NCI-H1436 (cell line): ENCODE measurements around the gene FLAD1.

Experiments
- DNase-seq: peaks from one replicate; lab custom pipeline; 2025; lab: John Stamatoyannopoulos, UW

Gene FLAD1

GRCh38 chr1:155017041-155017945 lies 34.1 kb downstream of the FLAD1 start:
- DNase-seq: peak; percentile 86

- DNase-seq: no peak
Observed at GRCh38 chr1:155017946-155018316, 34.8 kb downstream of the FLAD1 start.

- no peak for DNase-seq
Observed at GRCh38 chr1:155018617-155019348, 35.6 kb downstream of the FLAD1 start.

- DNase-seq: no peak
Observed at GRCh38 chr1:155019377-155020245, 36.5 kb downstream of the FLAD1 start.

GRCh38 chr1:155022136-155022926 lies 39.2 kb downstream of the FLAD1 start:
- DNase-seq: no peak

- no peak for DNase-seq
Observed at GRCh38 chr1:155022927-155023236, 39.7 kb downstream of the FLAD1 start.

GRCh38 chr1:155023627-155024026 lies 40.5 kb downstream of the FLAD1 start:
- DNase-seq: no peak

- no peak for DNase-seq
Observed at GRCh38 chr1:155024315-155024714, 41.2 kb downstream of the FLAD1 start.

GRCh38 chr1:155026154-155026553 lies 43.0 kb downstream of the FLAD1 start:
- no peak for DNase-seq

- no peak for DNase-seq
Observed at GRCh38 chr1:155026588-155026987, 43.4 kb downstream of the FLAD1 start.

- DNase-seq: no peak
Observed at GRCh38 chr1:155029513-155030242, 46.5 kb downstream of the FLAD1 start.

GRCh38 chr1:155030243-155030795 lies 47.2 kb downstream of the FLAD1 start:
- no peak for DNase-seq

- no peak for DNase-seq
Observed at GRCh38 chr1:155030899-155031298, 47.8 kb downstream of the FLAD1 start.

- DNase-seq: no peak
Observed at GRCh38 chr1:155032886-155033285, 49.7 kb downstream of the FLAD1 start.

- no peak for DNase-seq
Observed at GRCh38 chr1:155033524-155033923, 50.4 kb downstream of the FLAD1 start, which contains the start of the genes DCST1 and DCST2. TSS of gene DCST1 (plus strand) at chr1:155033824. CDS start at chr1:155034037, 213 bp downstream. TSS of gene DCST2 (minus strand) at chr1:155033781. CDS start at chr1:155033701, 80 bp downstream.

GRCh38 chr1:155034318-155035208 lies 51.4 kb downstream of the FLAD1 start:
- no peak for DNase-seq

GRCh38 chr1:155035936-155036335 lies 52.8 kb downstream of the FLAD1 start:
- no peak for DNase-seq

GRCh38 chr1:155037043-155037442 lies 53.9 kb downstream of the FLAD1 start:
- no peak for DNase-seq

GRCh38 chr1:155037851-155038441 lies 54.8 kb downstream of the FLAD1 start:
- DNase-seq: no peak
